Adrenal gland (tissue), 5 donors: ENCODE measurements around the gene KYNU.

Experiments
- POLR2A ChIP-seq, 2 donors: fragments of 450-650 bp; IDR thresholded peaks; one replicate each; pipeline ENCODE4 v1.6.1; 2017; ENCODE audit warnings: antibody characterized with exemption in 2 of 2, mild to moderate bottlenecking in 2 of 2, moderate library complexity in 1 of 2
- TF ChIP-seq, protein P1 (sequence below), 6 experiments: fragments of 450-650 bp in 4 of 6; fragments of 200-600 bp in 2 of 6; sonication (generic) in 1 of 6; IDR thresholded peaks; 1 replicate in 5 of 6; 2 replicates in 1 of 6; pipeline versions ENCODE4 v1.5.1 to v1.8.0; 2016 to 2021; ENCODE audit warnings: antibody characterized with exemption in 6 of 6, mild to moderate bottlenecking in 2 of 6, moderate library complexity in 1 of 6
- donor health status: DM: no; HTN: no; CAD: no.

DNA sequence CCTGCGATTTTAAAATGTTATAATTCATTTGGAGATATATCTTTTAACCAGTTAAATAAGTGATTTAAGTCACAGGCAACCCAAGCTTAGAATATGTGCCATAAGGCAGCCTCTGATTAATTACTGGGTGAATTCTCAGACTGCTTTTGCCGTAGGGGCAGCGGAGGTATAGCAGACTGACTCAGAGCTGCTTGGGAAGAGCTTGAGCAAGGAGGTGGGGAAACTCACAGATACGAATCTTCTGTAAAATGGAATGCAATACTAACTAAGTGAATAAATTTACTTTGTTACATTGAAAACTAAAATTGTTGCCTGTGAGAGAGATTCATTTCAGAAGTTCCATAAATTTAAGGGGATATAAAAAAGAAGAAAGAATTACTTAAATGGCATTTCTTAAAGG lies 115.4 kb downstream of the KYNU start:
- TF ChIP-seq, protein P1, sequence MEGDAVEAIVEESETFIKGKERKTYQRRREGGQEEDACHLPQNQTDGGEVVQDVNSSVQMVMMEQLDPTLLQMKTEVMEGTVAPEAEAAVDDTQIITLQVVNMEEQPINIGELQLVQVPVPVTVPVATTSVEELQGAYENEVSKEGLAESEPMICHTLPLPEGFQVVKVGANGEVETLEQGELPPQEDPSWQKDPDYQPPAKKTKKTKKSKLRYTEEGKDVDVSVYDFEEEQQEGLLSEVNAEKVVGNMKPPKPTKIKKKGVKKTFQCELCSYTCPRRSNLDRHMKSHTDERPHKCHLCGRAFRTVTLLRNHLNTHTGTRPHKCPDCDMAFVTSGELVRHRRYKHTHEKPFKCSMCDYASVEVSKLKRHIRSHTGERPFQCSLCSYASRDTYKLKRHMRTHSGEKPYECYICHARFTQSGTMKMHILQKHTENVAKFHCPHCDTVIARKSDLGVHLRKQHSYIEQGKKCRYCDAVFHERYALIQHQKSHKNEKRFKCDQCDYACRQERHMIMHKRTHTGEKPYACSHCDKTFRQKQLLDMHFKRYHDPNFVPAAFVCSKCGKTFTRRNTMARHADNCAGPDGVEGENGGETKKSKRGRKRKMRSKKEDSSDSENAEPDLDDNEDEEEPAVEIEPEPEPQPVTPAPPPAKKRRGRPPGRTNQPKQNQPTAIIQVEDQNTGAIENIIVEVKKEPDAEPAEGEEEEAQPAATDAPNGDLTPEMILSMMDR (IDR thresholded peaks at IDR 0.05), result no peak
- TF ChIP-seq POLR2A (IDR thresholded peaks at IDR 0.05), result no peak
